Measurements from ENCODE around the gene NAA20. TPM values are rescaled to one million over a fixed set of nuclear protein-coding genes. Genes with fewer than 3 reads are reported as not detected.

The NAA20 gene
- total and polyA plus RNA-seq, 2 of the 13 experiments (the other 11 are each of a cell fraction or from before 2014, with no cell fraction given): 81.9 to 82.8 TPM

- peak; percentile 78 for TF ChIP-seq ZBTB2 (CRISPR knock-in tag; IDR thresholded peaks at IDR 0.05; ENCODE audit: low read depth)
- no peak for TF ChIP-seq ZEB1 (IDR thresholded peaks at IDR 0.05; ENCODE audit: insufficient replicate concordance, low read depth)
- TF ChIP-seq ZNF230 (CRISPR knock-in tag; IDR thresholded peaks at IDR 0.05): peak; percentile 91; the same call in 1 of the 2 replicates
- TF ChIP-seq, protein P1, sequence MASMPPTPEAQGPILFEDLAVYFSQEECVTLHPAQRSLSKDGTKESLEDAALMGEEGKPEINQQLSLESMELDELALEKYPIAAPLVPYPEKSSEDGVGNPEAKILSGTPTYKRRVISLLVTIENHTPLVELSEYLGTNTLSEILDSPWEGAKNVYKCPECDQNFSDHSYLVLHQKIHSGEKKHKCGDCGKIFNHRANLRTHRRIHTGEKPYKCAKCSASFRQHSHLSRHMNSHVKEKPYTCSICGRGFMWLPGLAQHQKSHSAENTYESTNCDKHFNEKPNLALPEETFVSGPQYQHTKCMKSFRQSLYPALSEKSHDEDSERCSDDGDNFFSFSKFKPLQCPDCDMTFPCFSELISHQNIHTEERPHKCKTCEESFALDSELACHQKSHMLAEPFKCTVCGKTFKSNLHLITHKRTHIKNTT (CRISPR knock-in tag; IDR thresholded peaks at IDR 0.05): no peak
- TF ChIP-seq RARG (CRISPR knock-in tag; IDR thresholded peaks at IDR 0.05; ENCODE audit: low read depth): no peak
- TF ChIP-seq CREM (IDR thresholded peaks at IDR 0.05): peak; percentile 93
- peak; percentile 12 for TF ChIP-seq CREM (CRISPR knock-in tag; IDR thresholded peaks at IDR 0.05)
- peak; percentile 92 for TF ChIP-seq FOXJ3 (CRISPR knock-in tag; IDR thresholded peaks at IDR 0.05; ENCODE audit: borderline replicate concordance)
- TF ChIP-seq SMAD3 (CRISPR knock-in tag; IDR thresholded peaks at IDR 0.05): peak; percentile 83
- TF ChIP-seq ZMYM2 (CRISPR knock-in tag; IDR thresholded peaks at IDR 0.05): no peak
- TF ChIP-seq ZFP36 (IDR thresholded peaks at IDR 0.05; ENCODE audit: borderline replicate concordance, low read depth, low read length, partially characterized antibody): peak; percentile 4
- peak; percentile 86 for TF ChIP-seq ZNF343 (CRISPR knock-in tag; IDR thresholded peaks at IDR 0.05)
- TF ChIP-seq ZNF619 (CRISPR knock-in tag; IDR thresholded peaks at IDR 0.05): peak; percentile 97
- no peak for TF ChIP-seq ZKSCAN1 (IDR thresholded peaks at IDR 0.05; ENCODE audit: low read length)
- TF ChIP-seq PITX1 (CRISPR knock-in tag; IDR thresholded peaks at IDR 0.05): peak; percentile 88
- TF ChIP-seq GTF3A (CRISPR knock-in tag; conservative IDR thresholded peaks at IDR 0.05): 0 out of 2 replicates have a peak, but pooled peaks have one; percentile 84
- TF ChIP-seq, protein P2, sequence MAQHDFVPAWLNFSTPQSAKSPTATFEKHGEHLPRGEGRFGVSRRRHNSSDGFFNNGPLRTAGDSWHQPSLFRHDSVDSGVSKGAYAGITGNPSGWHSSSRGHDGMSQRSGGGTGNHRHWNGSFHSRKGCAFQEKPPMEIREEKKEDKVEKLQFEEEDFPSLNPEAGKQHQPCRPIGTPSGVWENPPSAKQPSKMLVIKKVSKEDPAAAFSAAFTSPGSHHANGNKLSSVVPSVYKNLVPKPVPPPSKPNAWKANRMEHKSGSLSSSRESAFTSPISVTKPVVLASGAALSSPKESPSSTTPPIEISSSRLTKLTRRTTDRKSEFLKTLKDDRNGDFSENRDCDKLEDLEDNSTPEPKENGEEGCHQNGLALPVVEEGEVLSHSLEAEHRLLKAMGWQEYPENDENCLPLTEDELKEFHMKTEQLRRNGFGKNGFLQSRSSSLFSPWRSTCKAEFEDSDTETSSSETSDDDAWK (CRISPR knock-in tag; IDR thresholded peaks at IDR 0.05): no peak
- no peak for TF ChIP-seq ZNF367 (CRISPR knock-in tag; IDR thresholded peaks at IDR 0.05; ENCODE audit: borderline replicate concordance)
- peak; percentile 60; the same call in 1 of the 2 replicates for TF ChIP-seq NCOR1 (IDR thresholded peaks at IDR 0.05; ENCODE audit: borderline replicate concordance, low read length)
- TF ChIP-seq STAT6 (CRISPR knock-in tag; IDR thresholded peaks at IDR 0.05; ENCODE audit: borderline replicate concordance): peak; percentile 84; the same call in 1 of the 2 replicates
- no peak for TF ChIP-seq CBX1 (IDR thresholded peaks at IDR 0.05; ENCODE audit: low read depth)
- TF ChIP-seq SKI (IDR thresholded peaks at IDR 0.05; ENCODE audit: partially characterized antibody): no peak
- peak; percentile 69 for TF ChIP-seq SP2 (CRISPR knock-in tag; IDR thresholded peaks at IDR 0.05)
- TF ChIP-seq SMC3 (IDR thresholded peaks at IDR 0.05; ENCODE audit: low read length): no peak
- peak; percentile 57; the same call in 1 of the 2 replicates for TF ChIP-seq XBP1 (CRISPR knock-in tag; IDR thresholded peaks at IDR 0.05)
These were observed 35.2 kb downstream of the NAA20 start, which contains the start of the genes CFAP61 and CRNKL1 (continued) for GRCh38 chr20:20052074-20052970.
